SK-MEL-5 (cell line): ENCODE data around the gene PLEKHA5. TPM values are rescaled to one million over a fixed set of nuclear protein-coding genes. Genes with fewer than 3 reads are reported as not detected.
"Not testable (repeated sequence)": the region's sequence is repeated elsewhere in the genome, so short reads cannot be mapped to it uniquely, and the experiment has no call there.

Experiments
- DNase-seq: peaks from one replicate; pipeline ENCODE4 v3.0.0-alpha.2; 2016; ENCODE audit warnings: low read depth, low spot score
- in situ Hi-C: cut with HindIII; loops from 2 replicates; pipeline ENCODE4 v1.10.0; 2016; ENCODE audit warnings: low sequenced_read_pairs, high pct_unique_total_duplicates, low pct_unique_long_range_greater_than_20kb
- total RNA-seq: library from RNA; depleted of rRNA; stranded (reverse); fragments of >200 nt; shearing (Covaris generic); gene quantifications from 2 replicates; pipeline ENCODE4 v1.2.3, GENCODE V29; 2014

PLEKHA5 gene
- total RNA-seq, 1 experiment from 2014 or later = 236 TPM

GRCh38 chr12:19209661-19210060 is 80.1 kb downstream of the PLEKHA5 start:
- DNase-seq = peak; percentile 87

GRCh38 chr12:19211802-19212201 is 82.3 kb downstream of the PLEKHA5 start:
- DNase-seq = no peak
- in situ Hi-C loops = no loop called here

More at GRCh38 chr12:19209661-19210060, 80.1 kb downstream of the PLEKHA5 start:
- in situ Hi-C loops = no loop called here

- DNase-seq = no peak
- in situ Hi-C loops = no loop called here
Measured at GRCh38 chr12:19212245-19212644, 82.7 kb downstream of the PLEKHA5 start.

GRCh38 chr12:19214020-19214419 is 84.5 kb downstream of the PLEKHA5 start:
- DNase-seq = no peak
- in situ Hi-C loops = no loop called here

- DNase-seq = no peak
- in situ Hi-C loops = no loop called here
Measured at GRCh38 chr12:19215115-19215514, 85.6 kb downstream of the PLEKHA5 start.

GRCh38 chr12:19217446-19217845 is 87.9 kb downstream of the PLEKHA5 start:
- in situ Hi-C loops = no loop called here
- DNase-seq = no peak

- in situ Hi-C loops = no loop called here
Measured at GRCh38 chr12:19220205-19220604, 90.7 kb downstream of the PLEKHA5 start.

GRCh38 chr12:19220852-19221466 is 91.4 kb downstream of the PLEKHA5 start:
- in situ Hi-C loops = no loop called here
- DNase-seq = peak; percentile 51

More at GRCh38 chr12:19220205-19220604, 90.7 kb downstream of the PLEKHA5 start:
- DNase-seq = peak; percentile 96

GRCh38 chr12:19222558-19222957 is 93.0 kb downstream of the PLEKHA5 start:
- DNase-seq = no peak
- in situ Hi-C loops = no loop called here

GRCh38 chr12:19223018-19223417 is 93.5 kb downstream of the PLEKHA5 start:
- DNase-seq = peak; percentile 74
- in situ Hi-C loops = no loop called here

GRCh38 chr12:19223695-19224094 is 94.2 kb downstream of the PLEKHA5 start:
- no peak for DNase-seq
- in situ Hi-C loops = no loop called here

GRCh38 chr12:19224746-19225145 is 95.2 kb downstream of the PLEKHA5 start:
- in situ Hi-C loops = no loop called here
- no peak for DNase-seq

- no peak for DNase-seq
- in situ Hi-C loops = no loop called here
Measured at GRCh38 chr12:19227190-19227879, 97.8 kb downstream of the PLEKHA5 start.

GRCh38 chr12:19227880-19228210 is 98.3 kb downstream of the PLEKHA5 start:
- no peak for DNase-seq

GRCh38 chr12:19229021-19229420 is 99.5 kb downstream of the PLEKHA5 start:
- in situ Hi-C loops = not testable (repeated sequence)

More at GRCh38 chr12:19227880-19228210, 98.3 kb downstream of the PLEKHA5 start:
- in situ Hi-C loops = no loop called here

GRCh38 chr12:19230299-19230866 is 100.8 kb downstream of the PLEKHA5 start:
- in situ Hi-C loops = no loop called here
- no peak for DNase-seq

More at GRCh38 chr12:19229021-19229420, 99.5 kb downstream of the PLEKHA5 start:
- DNase-seq = not testable (repeated sequence)

- in situ Hi-C loops = no loop called here
- DNase-seq = peak; percentile 77
Measured at GRCh38 chr12:19230896-19231295, 101.4 kb downstream of the PLEKHA5 start.

GRCh38 chr12:19234171-19234704 is 104.7 kb downstream of the PLEKHA5 start:
- peak; percentile 73 for DNase-seq
- in situ Hi-C loops = no loop called here
